HG03342 (cell line): ENCODE results near the gene HHATL.

Experiments used
- ATAC-seq: cut with Tn5 transposase; IDR thresholded peaks from one replicate; pipeline ENCODE4 v1.9.1; 2021; ENCODE audit warnings: mild to moderate bottlenecking, moderate library complexity; ENCODE audit not compliant: unreplicated experiment

Gene HHATL, protein sequence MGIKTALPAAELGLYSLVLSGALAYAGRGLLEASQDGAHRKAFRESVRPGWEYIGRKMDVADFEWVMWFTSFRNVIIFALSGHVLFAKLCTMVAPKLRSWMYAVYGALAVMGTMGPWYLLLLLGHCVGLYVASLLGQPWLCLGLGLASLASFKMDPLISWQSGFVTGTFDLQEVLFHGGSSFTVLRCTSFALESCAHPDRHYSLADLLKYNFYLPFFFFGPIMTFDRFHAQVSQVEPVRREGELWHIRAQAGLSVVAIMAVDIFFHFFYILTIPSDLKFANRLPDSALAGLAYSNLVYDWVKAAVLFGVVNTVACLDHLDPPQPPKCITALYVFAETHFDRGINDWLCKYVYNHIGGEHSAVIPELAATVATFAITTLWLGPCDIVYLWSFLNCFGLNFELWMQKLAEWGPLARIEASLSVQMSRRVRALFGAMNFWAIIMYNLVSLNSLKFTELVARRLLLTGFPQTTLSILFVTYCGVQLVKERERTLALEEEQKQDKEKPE

DNA sequence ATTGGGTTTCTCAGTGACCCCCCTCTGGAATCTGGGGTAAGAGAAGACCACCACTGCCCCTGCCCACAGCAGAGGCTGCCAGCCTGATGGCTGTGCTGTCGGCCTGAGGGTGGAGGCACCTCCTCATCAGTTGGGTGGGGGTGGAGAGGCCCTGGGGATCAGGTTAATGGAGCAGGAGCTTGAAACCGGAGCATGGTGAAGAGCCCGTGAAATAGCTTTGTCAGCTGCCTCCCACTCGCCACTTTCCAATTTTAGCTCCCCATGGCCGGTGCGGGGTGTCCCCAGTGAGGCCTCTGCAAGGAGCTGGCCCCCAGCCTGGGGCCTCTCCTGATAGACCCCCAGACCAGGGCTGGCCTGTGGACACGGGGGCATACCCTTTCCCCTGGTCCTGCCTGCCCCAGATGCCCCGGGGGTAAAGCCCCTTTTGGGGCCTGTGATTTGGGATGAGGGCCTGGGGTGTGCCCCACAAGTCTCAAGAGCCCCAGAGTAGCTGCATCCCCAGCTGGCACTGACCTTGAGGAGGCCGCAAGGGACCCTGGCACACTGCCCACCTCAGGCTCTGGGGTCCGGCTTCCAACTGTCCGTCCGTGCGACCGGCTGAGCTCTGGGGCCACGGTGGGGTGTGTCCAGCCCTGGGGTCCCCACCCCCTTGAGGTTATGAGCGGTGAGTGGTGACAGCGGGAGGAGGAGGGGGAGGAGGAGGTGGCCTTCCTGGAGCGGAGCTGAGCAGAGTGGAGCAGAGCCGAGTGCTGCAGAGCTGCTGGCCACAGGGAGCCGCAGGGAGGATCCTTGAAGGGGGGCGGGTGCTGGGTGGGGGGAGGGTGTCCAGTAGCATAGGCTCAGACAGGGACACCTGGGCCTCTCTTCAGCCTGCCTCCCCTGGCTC lies at the start of gene HHATL:
Gene HHATL, minus strand, starts transcription at position 733 of the 886 bp plus-strand sequence. CDS start 1,972 bp downstream, outside the sequence.
- no peak for ATAC-seq

DNA sequence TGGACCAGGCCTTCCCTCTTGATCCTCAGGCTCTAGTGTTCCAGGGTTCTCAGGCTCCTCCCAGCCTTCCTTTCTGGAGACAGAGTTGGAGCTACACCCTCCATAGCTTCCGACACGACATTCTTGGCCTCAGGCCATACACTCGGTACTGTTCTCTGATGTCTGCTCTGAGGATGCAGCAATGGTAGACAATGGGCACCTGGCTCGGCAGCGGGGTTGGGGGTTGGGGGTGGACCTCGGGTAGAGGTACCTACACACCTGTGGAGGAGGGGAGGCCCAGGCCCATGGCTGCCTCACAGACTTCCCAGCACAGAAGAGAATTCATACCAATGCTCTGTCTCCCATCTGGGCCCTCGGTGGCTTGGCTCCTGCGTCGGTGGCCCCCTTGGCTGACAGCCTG lies 49.0 kb upstream of the HHATL start:
- no peak for ATAC-seq

DNA sequence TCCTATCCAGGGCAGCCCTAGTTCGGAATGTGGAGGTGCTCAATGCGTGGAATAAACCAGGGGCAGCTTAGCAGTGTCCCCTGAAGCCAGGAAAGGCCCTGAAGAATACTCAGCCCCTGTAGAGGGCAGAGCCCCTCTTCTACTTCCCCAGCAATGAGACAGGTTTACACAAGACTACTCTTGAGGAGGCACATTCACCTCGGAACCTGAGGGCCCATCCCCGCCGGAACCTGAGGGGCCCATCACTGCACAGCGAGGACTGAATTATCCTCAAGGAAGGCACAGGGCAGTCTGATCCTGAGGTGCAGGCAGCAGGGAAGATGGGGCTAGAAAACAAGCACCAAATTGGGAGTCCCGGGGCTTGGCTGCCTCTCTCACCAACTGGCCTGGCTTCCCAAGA lies 48.2 kb upstream of the HHATL start:
- ATAC-seq: no peak

DNA sequence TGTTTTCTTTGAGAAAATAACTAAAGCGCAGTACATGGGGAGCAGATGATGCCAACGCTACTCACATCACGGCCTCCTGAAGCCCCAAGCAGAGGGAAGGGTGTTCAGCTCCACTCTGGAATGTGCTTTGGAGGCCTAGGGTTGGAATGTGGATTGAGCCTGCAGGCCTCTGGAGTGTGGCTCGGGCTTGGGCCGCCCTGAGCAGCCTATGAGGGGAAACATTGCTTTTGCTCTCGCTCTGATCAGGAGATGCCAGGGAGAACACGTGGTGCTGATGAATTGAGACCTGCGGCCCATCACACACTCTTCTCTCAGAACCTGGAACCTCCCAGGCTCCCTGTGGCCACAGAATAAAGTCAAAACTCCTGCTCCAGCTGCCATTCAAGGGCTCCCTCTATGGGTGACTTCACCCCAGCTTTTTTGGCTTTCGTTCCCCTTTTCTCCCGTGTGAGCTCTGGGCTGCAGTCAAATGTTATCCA lies 47.2 kb upstream of the HHATL start:
- ATAC-seq: no peak

DNA sequence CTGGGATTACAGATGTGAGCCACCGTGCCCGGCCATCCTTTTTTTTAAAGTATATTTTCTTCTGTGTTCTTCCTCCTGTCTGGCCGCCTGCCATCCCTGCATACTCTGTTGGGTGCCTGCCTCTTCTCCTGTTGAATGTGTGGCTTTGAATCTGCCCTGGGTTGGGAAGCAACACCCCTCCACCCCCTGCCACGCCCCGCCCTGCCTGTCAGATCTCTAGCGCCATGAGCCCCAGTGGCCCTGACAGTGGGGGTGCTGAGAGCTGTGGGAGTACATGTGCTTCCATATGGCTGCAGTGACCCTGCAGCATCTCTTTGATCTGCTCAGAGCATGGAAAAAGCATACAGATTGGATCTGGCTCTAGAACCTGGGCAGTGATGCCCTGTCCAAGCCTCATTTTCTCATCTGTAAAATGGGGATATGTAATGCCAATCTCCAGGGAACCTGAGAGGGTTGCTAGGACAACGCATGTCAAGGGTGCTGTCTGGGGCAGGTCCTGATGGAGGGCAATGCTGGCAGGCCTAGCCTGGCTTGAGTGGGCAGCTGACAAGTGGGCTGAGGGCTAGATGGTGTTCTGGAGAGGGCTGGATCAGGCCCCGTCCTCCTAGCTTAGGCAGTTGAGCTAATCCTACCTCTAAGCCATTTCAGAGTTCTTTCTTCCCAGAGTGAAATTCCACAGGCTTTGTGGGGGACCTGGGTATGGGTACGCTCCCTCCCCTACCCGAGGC lies 46.6 kb upstream of the HHATL start:
- ATAC-seq: no peak

GRCh38 chr3:42747581-42747980 lies 45.0 kb upstream of the HHATL start:
- no peak for ATAC-seq

- ATAC-seq: no peak
Measured at GRCh38 chr3:42746455-42747450, 44.2 kb upstream of the HHATL start.

GRCh38 chr3:42745776-42746454 lies 43.3 kb upstream of the HHATL start:
- no peak for ATAC-seq

GRCh38 chr3:42745291-42745745 lies 42.7 kb upstream of the HHATL start:
- ATAC-seq: no peak

DNA sequence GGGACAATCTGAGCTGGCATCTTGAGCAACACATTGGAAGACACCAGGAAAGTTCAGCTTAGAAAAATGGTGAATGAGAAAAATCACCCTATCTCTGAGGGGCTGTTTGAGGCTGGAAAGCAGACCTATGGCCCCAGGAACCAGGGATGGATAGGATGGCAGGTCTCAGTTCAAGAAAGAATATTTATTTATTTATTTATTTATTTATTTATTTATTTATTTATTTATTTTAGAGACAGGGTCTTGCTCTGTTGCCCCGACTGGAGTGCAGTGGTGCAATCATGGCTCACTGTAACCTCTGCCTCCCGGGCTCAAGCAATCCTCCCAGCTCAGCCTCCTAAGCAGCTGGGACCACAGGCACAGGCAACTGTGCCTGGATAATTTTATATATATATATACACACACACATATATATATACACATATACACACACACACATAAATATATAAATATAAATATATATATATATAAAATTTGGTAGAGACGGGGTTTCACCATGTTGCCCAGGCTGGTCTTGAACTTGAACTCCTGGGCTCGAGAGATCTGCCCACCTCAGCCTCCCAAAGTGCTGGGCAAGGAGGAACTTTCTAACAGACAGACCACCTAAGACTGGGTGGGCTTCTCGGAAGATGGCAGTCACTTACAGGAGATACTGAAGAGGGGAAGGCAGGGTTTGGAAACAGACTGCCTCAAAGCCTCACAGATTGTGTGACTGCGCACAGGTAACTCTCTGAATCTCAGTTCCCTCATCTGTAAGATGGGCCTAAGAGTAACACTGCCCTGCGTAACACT lies 40.8 kb upstream of the HHATL start:
- no peak for ATAC-seq

GRCh38 chr3:42742688-42743087 lies 40.1 kb upstream of the HHATL start:
- ATAC-seq: no peak

DNA sequence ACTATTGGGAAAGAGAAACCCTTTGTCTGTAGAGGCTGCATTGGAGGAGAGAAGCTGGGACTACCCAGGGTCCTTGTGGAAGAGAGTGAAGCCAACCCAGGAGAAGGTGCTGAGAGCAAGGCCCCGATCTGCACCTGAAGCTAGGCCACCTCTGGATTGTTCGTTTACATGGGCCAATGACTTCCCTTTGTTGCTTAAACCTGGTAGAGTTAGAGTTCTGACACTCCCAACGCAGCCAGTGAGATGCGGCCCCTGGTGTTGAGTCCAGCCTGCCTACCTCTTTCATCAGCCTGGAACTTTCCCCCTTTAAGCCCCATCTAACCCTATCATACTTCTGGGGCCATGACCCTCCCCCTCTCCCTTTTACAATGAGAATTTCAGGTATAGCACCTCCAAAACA lies 39.7 kb upstream of the HHATL start:
- no peak for ATAC-seq

DNA sequence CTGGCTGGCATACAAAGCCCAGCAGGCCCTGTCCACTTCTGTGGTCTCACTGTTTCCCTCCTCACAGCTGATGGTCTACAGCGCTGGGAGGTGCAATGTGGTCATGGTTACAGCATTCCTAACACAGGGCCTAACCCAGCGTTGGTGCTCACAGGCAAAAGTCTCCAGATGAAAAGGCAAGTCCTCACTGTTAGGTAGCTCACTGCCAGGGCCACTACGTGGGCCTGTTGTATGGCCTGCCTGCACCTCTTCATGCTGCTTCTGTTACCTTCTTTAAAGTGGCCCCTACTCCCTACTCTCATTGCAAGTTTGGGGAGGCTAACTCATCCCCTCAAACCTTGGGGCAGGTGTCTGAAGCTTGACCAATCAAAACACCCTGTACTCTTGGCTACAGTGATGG lies 39.2 kb upstream of the HHATL start:
- no peak for ATAC-seq

DNA sequence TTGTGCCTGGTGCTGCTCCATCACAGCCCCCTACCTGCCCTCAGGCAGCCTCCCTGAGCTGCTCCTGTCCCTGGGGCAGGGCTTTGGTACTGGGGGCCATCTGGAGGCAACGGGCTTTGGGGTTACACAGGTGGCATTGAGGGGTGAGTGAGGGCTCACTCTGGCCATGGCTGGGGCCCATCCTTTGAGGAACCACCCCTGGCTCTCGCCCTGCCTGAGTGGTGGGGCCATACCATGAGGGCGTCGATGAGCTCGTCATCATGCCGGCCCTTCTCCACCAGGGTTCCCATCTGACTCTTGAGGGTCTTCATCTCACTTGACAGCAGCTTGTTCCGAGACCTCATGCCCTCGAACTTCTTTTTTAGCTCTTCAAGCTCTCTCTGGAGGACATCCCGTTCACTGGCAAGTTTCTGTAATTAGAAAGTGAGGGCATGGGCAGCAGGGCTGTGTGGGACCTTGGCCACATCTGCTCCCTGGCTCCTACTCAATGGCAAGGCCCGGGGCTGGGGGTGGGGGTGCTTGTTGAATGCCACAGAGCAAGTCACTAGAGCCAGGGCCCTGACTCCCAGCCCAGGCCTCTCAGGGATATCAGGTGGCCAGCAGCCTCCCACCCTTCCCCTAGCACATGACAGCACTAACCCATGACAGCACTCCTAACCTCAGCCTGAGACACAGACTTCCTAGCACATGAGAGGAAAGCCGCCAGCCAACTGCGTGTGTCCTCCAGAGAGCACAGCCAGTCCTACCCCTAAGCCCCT lies 37.0 kb upstream of the HHATL start:
- no peak for ATAC-seq

DNA sequence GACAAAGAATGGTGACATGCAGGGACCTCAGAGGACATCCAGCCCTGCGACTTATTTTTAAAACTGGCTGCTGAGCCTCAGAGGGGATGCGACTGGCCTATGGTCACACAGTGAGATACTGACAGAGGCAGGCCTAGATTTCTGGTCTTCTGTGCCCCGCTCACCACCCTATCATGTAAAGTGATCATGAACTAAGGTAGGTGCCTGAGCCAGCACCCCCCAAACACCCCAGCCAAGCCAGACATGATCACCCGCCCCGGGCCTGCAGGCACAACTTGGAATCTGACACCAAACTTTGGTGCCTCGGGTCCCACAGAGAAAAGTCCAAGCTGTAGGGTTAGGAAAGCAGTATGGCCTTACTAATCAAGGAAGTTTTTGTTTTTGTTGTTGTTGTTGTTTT lies 33.9 kb upstream of the HHATL start:
- no peak for ATAC-seq

- ATAC-seq: no peak
Measured at GRCh38 chr3:42736081-42736480, 33.5 kb upstream of the HHATL start.

DNA sequence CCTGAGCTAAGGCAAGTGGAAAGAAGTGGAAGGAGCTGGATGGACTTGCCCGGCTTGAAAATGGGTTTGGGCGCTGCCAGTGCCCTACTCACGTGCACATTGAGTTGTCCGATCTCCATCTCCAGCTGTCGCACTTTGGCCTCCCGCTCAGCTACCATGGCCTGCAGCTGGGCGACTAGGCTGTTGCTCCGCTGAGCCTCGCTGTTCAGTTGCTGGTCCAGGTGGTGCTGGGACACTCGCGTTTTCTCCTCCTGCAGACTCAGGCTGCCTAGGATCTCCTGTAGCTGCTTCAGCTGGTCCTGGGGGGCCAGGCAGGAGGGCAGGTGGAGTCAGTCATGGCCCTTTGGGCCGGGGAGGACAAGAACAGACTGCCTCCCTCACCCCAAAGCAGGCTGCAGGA lies 33.0 kb upstream of the HHATL start:
- ATAC-seq: no peak

DNA sequence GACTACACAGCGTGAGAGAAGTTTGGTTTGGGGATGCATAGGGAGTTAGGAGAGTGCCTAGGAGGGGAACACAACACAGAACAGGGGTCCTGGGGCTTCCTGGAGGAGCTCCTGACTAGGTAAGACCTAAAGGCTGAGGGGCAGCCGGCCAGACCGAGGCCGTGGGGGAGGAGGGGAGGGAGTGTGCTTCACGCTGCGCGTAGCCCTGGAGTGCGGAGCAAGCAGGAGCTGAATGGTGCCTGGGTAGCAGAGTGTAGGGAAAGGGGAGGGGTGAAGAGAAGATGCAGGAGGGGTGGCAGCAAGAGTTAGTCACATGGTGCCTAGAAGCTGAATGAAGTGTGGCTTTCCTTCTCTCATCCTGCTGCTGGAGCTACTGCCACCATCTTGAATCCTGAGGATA lies 32.4 kb upstream of the HHATL start:
- no peak for ATAC-seq
